ENCODE results near the gene METTL26.
A peak's percentile ranks its signal among the peaks of the same experiment; 100 is the strongest.

Gene METTL26

DNA sequence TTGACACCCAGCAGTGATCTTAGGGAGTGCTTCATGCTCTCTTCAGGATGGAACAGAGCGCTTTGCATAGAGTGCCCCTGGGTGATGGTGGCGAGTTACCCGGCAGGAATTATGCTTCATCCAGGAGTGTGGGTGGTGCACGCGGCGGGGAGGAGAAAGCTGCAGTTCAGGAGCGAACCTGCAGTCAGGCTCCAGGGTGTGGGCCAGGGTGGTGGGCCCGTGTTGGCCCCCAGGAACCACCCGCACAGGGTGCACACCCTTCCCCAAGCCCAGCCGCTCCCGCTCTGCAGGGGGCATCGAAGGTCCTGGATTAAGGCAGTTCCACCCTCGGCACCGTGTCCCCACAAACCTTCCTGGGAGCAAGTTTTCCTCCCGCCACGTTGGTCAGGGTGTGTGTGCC lies 42.3 kb downstream of the METTL26 start:
- no peak for DNase-seq

GRCh38 chr16:593406-593805 lies 42.7 kb downstream of the METTL26 start:
- no peak for DNase-seq

- DNase-seq, result no peak
Observed at GRCh38 chr16:592518-593306, 43.4 kb downstream of the METTL26 start.

DNA sequence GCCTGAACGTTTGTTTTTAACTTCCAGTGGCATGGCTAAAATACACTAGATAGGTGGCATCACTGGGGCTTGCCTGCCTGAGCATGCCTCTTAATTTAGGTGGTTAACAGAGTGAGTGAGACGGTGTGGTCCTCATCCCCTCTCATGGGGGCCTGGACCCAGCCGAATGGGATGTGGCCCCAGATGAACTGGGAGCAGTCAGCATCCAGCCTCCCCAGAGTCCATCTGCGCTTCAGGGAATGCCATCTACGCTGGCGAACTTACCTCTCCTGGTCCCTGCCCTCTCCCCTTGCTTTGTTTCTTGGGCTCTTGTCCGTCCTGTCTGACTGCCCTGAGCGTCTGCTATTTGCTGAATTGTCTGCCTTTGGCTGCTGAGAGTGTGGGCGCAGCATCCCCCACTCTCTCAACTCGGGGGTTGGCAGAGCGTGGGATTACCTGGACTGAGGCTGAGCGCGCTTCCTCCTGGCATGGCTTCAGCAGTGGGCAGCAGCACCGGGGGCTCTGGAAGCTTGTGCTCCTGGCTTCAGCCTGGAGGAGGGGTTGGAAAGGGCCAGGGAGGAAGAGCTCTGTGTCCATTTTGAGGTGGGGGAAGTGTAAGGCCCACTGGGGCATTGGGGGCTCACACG lies 44.1 kb downstream of the METTL26 start:
- DNase-seq, result no peak

DNA sequence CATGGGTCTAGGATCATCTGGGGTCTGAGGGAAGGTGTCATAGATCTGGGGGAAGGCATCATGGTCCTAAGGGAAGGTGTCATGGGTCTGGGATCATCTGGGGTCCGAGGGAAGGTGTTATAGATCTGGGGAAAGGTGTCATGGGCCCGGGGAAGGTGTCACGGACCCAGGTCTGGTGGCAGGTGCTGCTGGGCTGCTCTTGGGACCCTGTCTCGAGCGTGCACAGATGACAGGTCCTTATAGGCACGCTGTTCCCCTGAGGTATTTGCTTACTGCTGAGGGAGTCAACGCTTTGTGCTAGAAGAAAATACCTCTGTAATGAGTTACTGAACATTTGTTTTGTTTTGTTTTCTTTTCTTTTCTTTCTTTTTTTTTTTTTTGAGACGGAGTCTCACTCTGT lies 44.9 kb downstream of the METTL26 start:
- DNase-seq, result no peak

DNA sequence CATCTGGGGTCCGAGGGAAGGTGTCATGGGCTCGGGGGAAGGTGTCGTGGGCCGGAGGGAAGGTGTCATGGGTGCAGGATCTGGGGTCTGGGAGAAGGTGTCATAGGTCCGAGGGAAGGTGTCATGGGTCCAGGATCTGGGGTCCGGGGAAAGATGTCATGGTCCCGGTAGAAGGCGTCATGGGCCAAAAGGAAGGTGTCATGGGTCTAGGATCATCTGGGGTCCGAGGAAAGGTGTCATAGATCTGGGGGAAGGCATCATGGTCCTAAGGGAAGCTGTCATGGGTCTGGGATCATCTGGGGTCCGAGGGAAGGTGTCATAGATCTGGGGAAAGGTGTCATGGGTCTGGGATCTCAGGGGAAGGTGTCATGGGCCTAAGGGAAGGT lies 45.3 kb downstream of the METTL26 start:
- no peak for DNase-seq

DNA sequence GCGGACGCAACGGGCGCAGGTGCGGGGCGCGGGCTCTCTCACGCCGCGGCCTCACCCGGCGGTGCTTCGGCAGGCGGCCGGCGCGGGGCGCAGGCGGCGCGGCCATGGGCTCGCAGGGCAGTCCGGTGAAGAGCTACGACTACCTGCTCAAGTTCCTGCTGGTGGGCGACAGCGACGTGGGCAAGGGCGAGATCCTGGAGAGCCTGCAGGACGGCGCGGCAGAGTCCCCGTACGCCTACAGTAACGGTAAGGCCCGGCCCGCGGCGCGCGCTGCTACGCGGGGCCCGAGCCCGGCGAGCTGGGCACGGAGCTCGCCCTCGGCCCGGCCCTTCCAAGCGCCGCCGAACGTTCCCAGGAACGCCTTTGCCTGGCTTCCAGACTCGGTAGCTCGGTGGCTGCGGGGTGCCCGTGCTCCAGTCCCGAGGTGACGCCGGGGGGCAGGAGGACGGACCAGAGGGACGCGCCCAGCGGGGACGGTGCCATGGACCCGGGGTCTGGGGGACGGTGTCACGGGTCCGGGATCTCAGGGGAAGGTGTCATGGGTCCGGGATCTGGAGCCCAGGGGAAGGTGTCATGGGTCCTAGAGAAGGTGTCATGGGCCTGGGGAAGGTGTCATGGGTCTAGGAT lies 45.8 kb downstream of the METTL26 start:
- no peak for DNase-seq

DNA sequence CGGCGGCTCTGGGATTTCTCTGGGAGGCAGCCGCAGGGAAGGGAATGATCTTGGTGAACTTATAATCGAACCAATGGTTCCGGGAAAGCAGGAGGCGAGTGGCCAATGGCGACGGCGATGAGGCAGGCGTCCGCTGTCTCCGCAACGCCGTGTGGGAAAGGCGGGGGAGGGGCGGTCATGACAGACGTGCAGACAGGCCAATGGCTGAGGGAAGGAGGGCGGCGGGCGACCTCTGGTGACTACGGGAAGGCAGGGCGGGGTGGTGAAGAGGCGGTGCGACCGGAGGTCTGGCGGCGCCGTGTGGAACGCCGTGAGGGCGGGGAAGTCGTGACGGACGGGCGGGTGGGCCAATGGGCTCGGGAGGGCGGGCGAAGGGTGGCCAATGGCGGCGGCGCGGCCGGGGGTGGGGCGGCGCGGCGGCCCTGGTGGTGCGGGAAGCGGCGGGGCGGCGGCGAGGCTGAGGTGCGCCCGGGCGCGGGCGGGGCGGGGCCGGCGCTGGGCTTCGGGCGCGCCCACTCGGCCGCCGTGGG lies 46.4 kb downstream of the METTL26 start, which contains the start of gene RAB40C:
Gene RAB40C, plus strand, starts transcription at position 409 of the 530 bp plus-strand sequence. CDS start 226 bp downstream, outside the sequence.
- DNase-seq, result peak; percentile 99

- peak; percentile 100 for DNase-seq
Observed at GRCh38 chr16:588889-589657, 47.0 kb downstream of the METTL26 start.

DNA sequence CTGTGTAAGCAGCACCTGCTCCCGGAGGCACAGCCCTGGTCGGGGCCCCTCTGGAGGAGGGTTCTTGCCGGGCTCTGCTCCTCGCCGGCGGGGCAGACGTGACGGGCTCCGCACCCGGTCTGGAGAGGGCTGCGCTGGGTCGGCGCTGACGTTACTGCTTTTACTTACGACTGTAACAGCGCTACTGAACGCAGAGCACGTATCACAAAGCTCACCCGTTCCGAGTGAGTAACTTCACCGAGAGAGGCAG lies 47.5 kb downstream of the METTL26 start:
- DNase-seq, result peak; percentile 87

GRCh38 chr16:586645-587590 lies 49.2 kb downstream of the METTL26 start:
- no peak for DNase-seq

DNA sequence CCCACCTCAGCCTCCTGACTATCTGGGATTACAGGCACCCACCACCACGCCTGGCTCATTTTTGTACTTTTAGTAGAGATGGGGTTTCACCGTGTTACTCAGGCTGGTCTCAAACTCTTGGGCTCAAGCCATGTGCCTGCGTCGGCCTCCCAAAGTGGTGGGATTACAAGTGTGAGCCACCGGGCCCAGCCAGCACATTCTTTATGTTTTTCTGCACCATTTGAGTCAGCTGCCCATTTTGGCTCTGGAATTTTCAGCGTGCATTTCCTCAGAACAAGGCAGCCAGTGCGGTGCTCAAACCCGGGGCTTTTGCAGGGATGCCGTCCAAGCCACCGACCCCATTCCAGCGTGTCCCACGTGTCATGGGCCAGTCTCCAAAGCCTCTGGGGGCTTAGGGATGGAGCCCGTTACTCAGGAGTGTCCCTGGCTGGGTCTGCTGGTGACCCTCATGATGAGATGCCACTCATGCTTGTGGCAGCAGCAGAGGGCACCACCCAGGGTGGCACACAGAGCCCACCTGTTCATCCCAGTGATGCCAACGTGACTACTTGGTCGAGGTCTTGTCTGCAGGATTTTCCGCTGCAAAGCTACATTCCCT lies 50.0 kb downstream of the METTL26 start:
- no peak for DNase-seq

- DNase-seq, result no peak
Observed at GRCh38 chr16:585351-585750, 50.8 kb downstream of the METTL26 start.

Measured in activated CD8-positive, alpha-beta memory T cell treated with anti-CD3 and anti-CD28 coated beads for 24 hours (primary cell).